HG03159 (cell line): ENCODE results near the gene IGFBP2.

Experiments used
- ATAC-seq: cut with Tn5 transposase; IDR thresholded peaks from one replicate; pipeline ENCODE4 v1.9.1; 2021; ENCODE audit warnings: mild to moderate bottlenecking, moderate library complexity; ENCODE audit not compliant: unreplicated experiment

Gene IGFBP2

GRCh38 chr2:216636551-216637450, 3.6 kb downstream of the IGFBP2 start:
- no peak for ATAC-seq

- ATAC-seq: no peak
Measured at GRCh38 chr2:216637472-216637871, 4.3 kb downstream of the IGFBP2 start.

GRCh38 chr2:216643986-216644659, 10.9 kb downstream of the IGFBP2 start:
- ATAC-seq: no peak

GRCh38 chr2:216644842-216645635, 11.8 kb downstream of the IGFBP2 start:
- ATAC-seq: no peak

- no peak for ATAC-seq
Measured at GRCh38 chr2:216645636-216645950, 12.4 kb downstream of the IGFBP2 start.

GRCh38 chr2:216646116-216646515, 12.9 kb downstream of the IGFBP2 start:
- ATAC-seq: no peak

GRCh38 chr2:216648105-216648504, 14.9 kb downstream of the IGFBP2 start:
- no peak for ATAC-seq

- ATAC-seq: no peak
Measured at GRCh38 chr2:216649574-216649973, 16.4 kb downstream of the IGFBP2 start.

GRCh38 chr2:216650626-216651257, 17.5 kb downstream of the IGFBP2 start:
- ATAC-seq: no peak

- ATAC-seq: no peak
Measured at GRCh38 chr2:216651351-216651881, 18.2 kb downstream of the IGFBP2 start.

- ATAC-seq: no peak
Measured at GRCh38 chr2:216652566-216652965, 19.3 kb downstream of the IGFBP2 start.

- ATAC-seq: no peak
Measured at GRCh38 chr2:216653093-216653799, 20.0 kb downstream of the IGFBP2 start.

GRCh38 chr2:216653931-216654365, 20.7 kb downstream of the IGFBP2 start:
- no peak for ATAC-seq

GRCh38 chr2:216654528-216655052, 21.4 kb downstream of the IGFBP2 start:
- no peak for ATAC-seq

- no peak for ATAC-seq
Measured at GRCh38 chr2:216657086-216657855, 24.1 kb downstream of the IGFBP2 start.

GRCh38 chr2:216657980-216658379, 24.8 kb downstream of the IGFBP2 start:
- no peak for ATAC-seq

GRCh38 chr2:216658757-216659156, 25.5 kb downstream of the IGFBP2 start:
- ATAC-seq: no peak

- no peak for ATAC-seq
Measured at GRCh38 chr2:216659276-216659675, 26.1 kb downstream of the IGFBP2 start.

GRCh38 chr2:216660496-216660895, 27.3 kb downstream of the IGFBP2 start:
- no peak for ATAC-seq
